ENCODE measurements around the gene PAK4.
A peak's percentile ranks its signal among the peaks of the same experiment; 100 is the strongest.

The PAK4 gene

DNA sequence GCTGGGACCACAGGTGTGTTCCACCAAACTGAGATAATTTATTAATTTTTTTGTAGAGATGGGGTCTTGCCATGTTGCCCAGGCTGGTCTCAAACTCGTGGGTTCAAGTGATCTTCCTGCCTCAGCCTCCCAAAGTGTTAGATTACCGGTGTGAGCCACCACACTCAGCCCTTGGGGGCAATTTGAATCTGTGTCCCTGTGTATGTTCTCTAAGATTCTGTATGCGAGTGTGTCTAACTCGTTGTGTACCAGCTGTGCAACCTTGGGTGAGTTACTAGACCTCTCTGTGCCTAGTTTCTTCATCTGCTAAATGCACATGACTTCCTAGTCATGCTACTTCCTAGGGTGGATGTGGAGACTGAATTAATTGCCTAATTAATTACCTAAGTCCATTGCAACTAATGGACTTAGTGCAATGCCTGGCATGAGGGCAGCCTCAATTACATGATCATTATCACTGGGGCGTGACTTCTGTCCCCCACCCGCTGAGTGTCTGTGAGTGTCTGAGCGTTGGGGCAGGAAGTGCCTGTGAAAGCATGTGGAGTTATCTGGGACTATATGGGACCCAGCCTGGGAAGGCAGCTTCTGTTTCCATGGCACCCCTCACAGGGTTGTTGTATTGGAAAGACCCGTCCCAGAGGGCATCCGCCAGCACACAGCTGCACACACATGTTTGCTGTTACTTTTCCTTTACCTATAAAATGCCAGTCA, 69.4 kb downstream of the PAK4 start:
- 66 to 72% methylated on average over 9 of the region's 9 CpGs for WGBS, 2 experiments
- Histone ChIP-seq H3K4me1 (ENCODE audit: control insufficient read depth, insufficient read depth, low read length) (peaks cover 6% of the 10 kb centered on the region), H3K4me3 (ENCODE audit: insufficient read depth, low read depth, low read length) (no peak overlapping the region), H3K9me3 (ENCODE audit: control insufficient read depth, low read length) (no peaks in the 10 kb centered on the region), H3K27me3 (ENCODE audit: control insufficient read depth, insufficient read depth, low read length, poor library complexity, severe bottlenecking) (peaks cover 38% of the 10 kb centered on the region), H3K36me3 (ENCODE audit: control insufficient read depth, insufficient read depth, low read length) (no peaks in the 10 kb centered on the region), H3K27ac (ENCODE audit: insufficient read depth, low read depth, low read length, poor library complexity, severe bottlenecking) (no peak overlapping the region)

DNA sequence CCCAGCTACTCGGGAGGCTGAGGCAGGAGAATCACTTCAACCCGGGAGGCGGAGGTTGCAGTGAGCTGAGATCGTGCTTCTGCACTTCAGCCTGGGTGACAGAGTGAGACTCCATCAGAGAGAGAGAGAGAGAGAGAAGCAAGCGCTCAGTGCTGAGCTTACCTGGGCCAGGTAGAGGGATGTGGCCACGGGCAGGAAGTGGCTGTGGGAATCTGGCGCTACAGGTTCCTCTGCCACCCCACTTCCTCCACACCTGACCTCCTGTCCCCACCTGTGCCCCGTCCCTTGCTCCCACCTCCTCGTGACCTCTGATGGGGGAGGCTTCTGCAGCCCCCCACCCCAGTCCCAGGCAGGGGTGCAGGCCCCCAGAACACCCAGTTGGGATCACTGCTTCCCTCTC, 70.2 kb downstream of the PAK4 start:
- peaks cover 42% of the 10 kb centered on the region for H3K27me3 ChIP-seq (ENCODE audit: control insufficient read depth, insufficient read depth, low read length, poor library complexity, severe bottlenecking)
- WGBS, 2 experiments, result 78 to 80% methylated on average over 9 of the region's 9 CpGs

DNA sequence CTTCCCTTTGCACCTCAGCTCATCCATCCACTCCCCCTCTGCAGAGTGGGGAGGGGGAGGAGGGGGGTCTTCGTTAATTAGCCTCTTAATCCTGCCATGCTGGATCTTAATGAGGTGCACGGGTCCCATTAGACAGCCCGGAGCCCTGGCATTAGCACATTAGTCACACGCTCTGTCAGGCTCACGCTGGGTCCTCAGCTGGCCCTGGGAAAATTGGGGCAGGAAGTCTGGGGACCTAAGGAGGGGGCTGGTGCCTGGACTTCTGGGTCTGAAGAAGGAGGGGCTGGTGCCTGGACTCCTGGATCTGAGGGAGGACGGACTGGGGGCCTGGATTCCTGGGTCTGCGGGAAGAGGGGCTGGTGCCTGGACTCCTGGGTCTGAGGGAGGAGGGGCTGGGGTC, 70.7 kb downstream of the PAK4 start:
- H3K27ac ChIP-seq (ENCODE audit: insufficient read depth, low read depth, low read length, poor library complexity, severe bottlenecking), result no peak overlapping the region
- peaks cover 42% of the 10 kb centered on the region for H3K27me3 ChIP-seq (ENCODE audit: control insufficient read depth, insufficient read depth, low read length, poor library complexity, severe bottlenecking)
- no peaks in the 10 kb centered on the region for H3K9me3 ChIP-seq (ENCODE audit: control insufficient read depth, low read length)
- no peak overlapping the region for H3K4me3 ChIP-seq (ENCODE audit: insufficient read depth, low read depth, low read length)
- H3K36me3 ChIP-seq (ENCODE audit: control insufficient read depth, insufficient read depth, low read length), result no peaks in the 10 kb centered on the region
- H3K4me1 ChIP-seq (ENCODE audit: control insufficient read depth, insufficient read depth, low read length), result peaks cover 6% of the 10 kb centered on the region
- WGBS, 2 experiments, result 30 to 35% methylated on average over 7 of the region's 7 CpGs

More for the DNA sequence above, 70.2 kb downstream of the PAK4 start:
- Histone ChIP-seq H3K9me3 (ENCODE audit: control insufficient read depth, low read length) (no peaks in the 10 kb centered on the region), H3K4me3 (ENCODE audit: insufficient read depth, low read depth, low read length) (no peak overlapping the region), H3K4me1 (ENCODE audit: control insufficient read depth, insufficient read depth, low read length) (peaks cover 6% of the 10 kb centered on the region), H3K36me3 (ENCODE audit: control insufficient read depth, insufficient read depth, low read length) (no peaks in the 10 kb centered on the region), H3K27ac (ENCODE audit: insufficient read depth, low read depth, low read length, poor library complexity, severe bottlenecking) (no peak overlapping the region)

DNA sequence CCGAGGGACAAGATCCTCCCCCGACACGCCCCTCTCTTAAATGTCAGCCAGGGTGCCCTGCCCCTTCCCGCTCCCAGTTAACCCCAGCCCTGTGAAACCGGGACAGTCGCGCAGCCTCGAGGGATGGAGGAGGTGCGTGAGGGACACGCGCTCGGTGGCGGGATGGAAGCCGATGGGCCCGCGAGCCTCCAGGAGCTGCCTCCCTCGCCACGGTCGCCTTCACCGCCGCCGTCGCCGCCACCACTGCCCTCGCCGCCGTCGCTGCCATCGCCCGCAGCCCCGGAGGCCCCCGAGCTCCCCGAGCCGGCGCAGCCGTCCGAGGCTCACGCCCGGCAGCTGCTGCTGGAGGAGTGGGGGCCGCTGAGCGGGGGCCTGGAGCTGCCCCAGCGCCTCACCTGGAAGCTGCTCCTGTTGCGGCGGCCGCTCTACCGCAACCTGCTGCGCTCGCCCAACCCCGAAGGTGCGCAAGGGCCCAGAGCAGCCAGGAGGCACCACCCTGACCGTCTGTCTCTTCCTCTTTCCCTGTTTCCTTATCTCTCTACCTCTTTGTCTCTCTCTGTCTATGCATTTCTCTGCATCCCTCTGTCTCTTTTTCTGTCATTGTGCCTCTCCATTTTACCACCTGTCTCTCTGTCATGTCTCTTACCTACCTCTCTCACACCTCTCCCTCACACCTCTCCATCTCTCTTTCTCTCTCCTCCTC, 71.4 kb downstream of the PAK4 start, which contains the start of gene NCCRP1:
NCCRP1 (plus strand) TSS at position 105 of the 703 bp plus-strand sequence; CDS start at position 124, 19 bp downstream.
- 6 to 7% methylated on average over 51 of the region's 51 CpGs for WGBS, 2 experiments

DNA sequence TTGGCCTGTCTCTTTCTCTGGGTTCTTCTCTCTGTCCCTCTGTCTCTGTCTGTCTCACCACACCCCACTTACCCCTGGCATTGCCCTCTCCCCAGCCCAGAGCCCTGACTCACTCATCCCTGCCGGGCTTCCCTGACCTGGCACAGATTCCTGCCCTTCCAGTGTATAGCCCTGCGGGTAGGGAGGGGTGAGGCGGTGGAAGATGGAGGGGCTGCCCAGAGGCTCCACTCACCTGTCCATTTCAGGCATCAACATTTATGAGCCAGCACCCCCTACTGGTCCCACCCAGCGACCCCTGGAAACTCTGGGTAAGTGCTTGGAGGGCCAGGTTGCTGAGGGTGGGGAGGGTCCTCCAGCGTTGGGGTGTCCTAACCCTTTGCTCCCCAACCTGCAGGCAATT, 72.2 kb downstream of the PAK4 start:
- Histone ChIP-seq H3K36me3 (ENCODE audit: control insufficient read depth, insufficient read depth, low read length) (no peaks in the 10 kb centered on the region), H3K9me3 (ENCODE audit: control insufficient read depth, low read length) (no peaks in the 10 kb centered on the region), H3K27ac (ENCODE audit: insufficient read depth, low read depth, low read length, poor library complexity, severe bottlenecking) (no peak overlapping the region), H3K27me3 (ENCODE audit: control insufficient read depth, insufficient read depth, low read length, poor library complexity, severe bottlenecking) (peaks cover 52% of the 10 kb centered on the region), H3K4me3 (ENCODE audit: insufficient read depth, low read depth, low read length) (no peak overlapping the region), H3K4me1 (ENCODE audit: control insufficient read depth, insufficient read depth, low read length) (peaks cover 6% of the 10 kb centered on the region)
- 69 to 73% methylated on average over 5 of the region's 5 CpGs for WGBS, 2 experiments

More for the DNA sequence above, 71.4 kb downstream of the PAK4 start, which contains the start of gene NCCRP1:
- Histone ChIP-seq H3K4me1 (ENCODE audit: control insufficient read depth, insufficient read depth, low read length) (peaks cover 6% of the 10 kb centered on the region), H3K4me3 (ENCODE audit: insufficient read depth, low read depth, low read length) (peak within 1 kb of the TSS; percentile 26), H3K27me3 (ENCODE audit: control insufficient read depth, insufficient read depth, low read length, poor library complexity, severe bottlenecking) (peaks cover 48% of the 10 kb centered on the region), H3K27ac (ENCODE audit: insufficient read depth, low read depth, low read length, poor library complexity, severe bottlenecking) (no peak within 1 kb of the TSS), H3K36me3 (ENCODE audit: control insufficient read depth, insufficient read depth, low read length) (no peaks in the 10 kb centered on the region), H3K9me3 (ENCODE audit: control insufficient read depth, low read length) (no peaks in the 10 kb centered on the region)

DNA sequence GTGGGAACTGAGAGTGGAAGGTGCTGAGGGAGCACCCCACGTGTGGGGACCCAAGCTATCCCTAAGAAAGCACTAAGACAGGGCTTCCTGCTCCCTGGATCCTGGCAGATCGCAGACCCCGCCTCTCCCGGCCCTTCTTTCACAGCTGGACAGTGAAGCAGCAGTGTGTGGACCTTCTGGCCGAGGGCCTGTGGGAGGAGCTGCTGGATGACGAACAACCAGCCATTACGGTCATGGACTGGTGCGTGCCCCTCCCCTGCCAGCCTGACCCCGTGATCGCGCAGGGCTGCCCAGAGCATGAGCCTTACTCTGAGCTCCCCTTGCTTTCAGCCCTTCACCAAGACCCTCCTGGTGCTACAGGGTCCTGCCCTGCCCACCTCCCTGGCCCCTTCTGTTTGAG, 73.4 kb downstream of the PAK4 start:
- Histone ChIP-seq H3K27me3 (ENCODE audit: control insufficient read depth, insufficient read depth, low read length, poor library complexity, severe bottlenecking) (peaks cover 64% of the 10 kb centered on the region), H3K9me3 (ENCODE audit: control insufficient read depth, low read length) (no peaks in the 10 kb centered on the region), H3K4me1 (ENCODE audit: control insufficient read depth, insufficient read depth, low read length) (peaks cover 6% of the 10 kb centered on the region), H3K4me3 (ENCODE audit: insufficient read depth, low read depth, low read length) (no peak overlapping the region), H3K27ac (ENCODE audit: insufficient read depth, low read depth, low read length, poor library complexity, severe bottlenecking) (no peak overlapping the region), H3K36me3 (ENCODE audit: control insufficient read depth, insufficient read depth, low read length) (no peaks in the 10 kb centered on the region)
- WGBS, 2 experiments, result 52% methylated on average over 11 of the region's 11 CpGs

DNA sequence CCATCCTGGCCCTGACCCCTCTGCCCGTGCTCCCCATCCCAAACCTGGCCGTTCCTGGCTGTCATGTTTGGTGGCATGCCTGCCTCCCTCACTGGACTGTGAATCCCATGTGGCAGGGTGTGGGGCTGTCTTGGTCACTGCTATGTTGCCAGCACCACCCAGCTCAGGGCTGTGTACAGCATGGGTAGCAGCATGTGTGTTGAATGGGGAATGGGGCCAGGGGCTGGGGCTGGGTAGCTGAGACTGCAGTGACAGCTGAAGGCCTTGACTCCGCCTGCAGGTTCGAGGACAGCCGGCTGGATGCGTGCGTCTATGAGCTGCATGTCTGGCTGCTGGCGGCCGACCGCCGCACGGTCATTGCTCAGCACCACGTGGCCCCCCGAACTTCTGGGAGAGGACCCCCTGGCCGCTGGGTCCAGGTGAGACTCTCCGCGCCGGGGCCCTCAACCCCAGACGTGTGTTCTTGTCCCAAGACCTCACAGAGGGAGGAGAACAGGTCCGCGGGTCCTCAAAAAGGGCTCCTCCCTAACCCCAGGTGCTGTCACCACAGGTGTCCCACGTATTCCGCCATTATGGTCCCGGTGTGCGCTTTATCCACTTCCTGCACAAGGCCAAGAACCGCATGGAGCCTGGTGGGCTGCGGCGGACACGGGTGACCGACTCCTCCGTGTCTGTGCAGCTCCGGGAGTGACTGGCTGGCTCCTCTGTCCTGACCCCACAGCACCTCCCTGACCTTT, 74.6 kb downstream of the PAK4 start:
- 91% methylated on average over 32 of the region's 32 CpGs for WGBS, 2 experiments
- H3K4me3 ChIP-seq (ENCODE audit: insufficient read depth, low read depth, low read length), result no peak overlapping the region
- H3K9me3 ChIP-seq (ENCODE audit: control insufficient read depth, low read length), result no peaks in the 10 kb centered on the region
- peaks cover 6% of the 10 kb centered on the region for H3K4me1 ChIP-seq (ENCODE audit: control insufficient read depth, insufficient read depth, low read length)
- H3K27ac ChIP-seq (ENCODE audit: insufficient read depth, low read depth, low read length, poor library complexity, severe bottlenecking), result no peak overlapping the region
- no peaks in the 10 kb centered on the region for H3K36me3 ChIP-seq (ENCODE audit: control insufficient read depth, insufficient read depth, low read length)
- H3K27me3 ChIP-seq (ENCODE audit: control insufficient read depth, insufficient read depth, low read length, poor library complexity, severe bottlenecking), result peaks cover 76% of the 10 kb centered on the region

DNA sequence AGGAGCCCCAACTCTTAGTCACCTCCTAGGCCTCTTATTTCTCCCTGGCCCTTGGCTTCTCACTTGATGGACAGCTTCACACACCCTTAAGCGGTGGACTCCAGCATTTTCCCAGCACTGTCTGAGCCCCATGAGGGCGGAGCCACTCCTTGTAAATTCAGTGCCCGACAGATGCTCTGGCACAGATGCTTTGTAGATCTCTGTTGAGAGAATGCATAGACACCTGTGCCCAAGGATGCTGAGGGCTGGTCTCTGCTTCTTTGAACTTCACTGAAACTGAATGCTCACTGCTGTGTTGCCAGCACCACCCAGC, 75.2 kb downstream of the PAK4 start:
- Histone ChIP-seq H3K36me3 (ENCODE audit: control insufficient read depth, insufficient read depth, low read length) (no peaks in the 10 kb centered on the region), H3K27ac (ENCODE audit: insufficient read depth, low read depth, low read length, poor library complexity, severe bottlenecking) (no peak overlapping the region), H3K4me3 (ENCODE audit: insufficient read depth, low read depth, low read length) (no peak overlapping the region), H3K27me3 (ENCODE audit: control insufficient read depth, insufficient read depth, low read length, poor library complexity, severe bottlenecking) (peaks cover 78% of the 10 kb centered on the region), H3K9me3 (ENCODE audit: control insufficient read depth, low read length) (no peaks in the 10 kb centered on the region), H3K4me1 (ENCODE audit: control insufficient read depth, insufficient read depth, low read length) (peaks cover 6% of the 10 kb centered on the region)
- 79 to 84% methylated on average over 3 of the region's 3 CpGs for WGBS, 2 experiments

DNA sequence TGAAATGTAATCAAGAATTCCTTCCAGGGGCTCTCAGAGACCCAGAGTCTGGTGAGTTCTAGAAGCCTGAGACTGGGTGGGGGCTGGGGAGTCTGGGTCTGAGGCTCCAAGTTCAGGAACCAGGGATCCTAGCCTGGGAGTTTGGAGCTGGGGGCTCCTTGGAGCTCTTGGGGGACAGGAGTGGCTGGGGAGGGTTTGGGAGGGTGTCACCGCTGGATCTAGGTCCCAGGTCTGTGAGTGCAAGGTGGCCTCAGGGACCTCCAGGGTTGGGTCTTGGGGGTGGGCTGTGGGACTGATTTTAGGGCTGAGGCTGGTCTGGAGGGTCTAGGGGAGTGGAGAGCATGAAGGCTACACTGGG, 77.4 kb downstream of the PAK4 start:
- 93 to 100% methylated on average over 1 of the region's 1 CpG for WGBS, 2 experiments
- no peaks in the 10 kb centered on the region for H3K4me1 ChIP-seq (ENCODE audit: control insufficient read depth, insufficient read depth, low read length)
- H3K36me3 ChIP-seq (ENCODE audit: control insufficient read depth, insufficient read depth, low read length), result no peaks in the 10 kb centered on the region
- H3K27me3 ChIP-seq (ENCODE audit: control insufficient read depth, insufficient read depth, low read length, poor library complexity, severe bottlenecking), result peaks cover 60% of the 10 kb centered on the region
- H3K27ac ChIP-seq (ENCODE audit: insufficient read depth, low read depth, low read length, poor library complexity, severe bottlenecking), result no peak overlapping the region
- H3K9me3 ChIP-seq (ENCODE audit: control insufficient read depth, low read length), result no peaks in the 10 kb centered on the region
- H3K4me3 ChIP-seq (ENCODE audit: insufficient read depth, low read depth, low read length), result no peak overlapping the region
